ENCODE data around the gene CCR6.
"Not testable (repeated sequence)": the region's sequence is repeated elsewhere in the genome, so short reads cannot be mapped to it uniquely, and the experiment has no call there.

The CCR6 gene

DNA sequence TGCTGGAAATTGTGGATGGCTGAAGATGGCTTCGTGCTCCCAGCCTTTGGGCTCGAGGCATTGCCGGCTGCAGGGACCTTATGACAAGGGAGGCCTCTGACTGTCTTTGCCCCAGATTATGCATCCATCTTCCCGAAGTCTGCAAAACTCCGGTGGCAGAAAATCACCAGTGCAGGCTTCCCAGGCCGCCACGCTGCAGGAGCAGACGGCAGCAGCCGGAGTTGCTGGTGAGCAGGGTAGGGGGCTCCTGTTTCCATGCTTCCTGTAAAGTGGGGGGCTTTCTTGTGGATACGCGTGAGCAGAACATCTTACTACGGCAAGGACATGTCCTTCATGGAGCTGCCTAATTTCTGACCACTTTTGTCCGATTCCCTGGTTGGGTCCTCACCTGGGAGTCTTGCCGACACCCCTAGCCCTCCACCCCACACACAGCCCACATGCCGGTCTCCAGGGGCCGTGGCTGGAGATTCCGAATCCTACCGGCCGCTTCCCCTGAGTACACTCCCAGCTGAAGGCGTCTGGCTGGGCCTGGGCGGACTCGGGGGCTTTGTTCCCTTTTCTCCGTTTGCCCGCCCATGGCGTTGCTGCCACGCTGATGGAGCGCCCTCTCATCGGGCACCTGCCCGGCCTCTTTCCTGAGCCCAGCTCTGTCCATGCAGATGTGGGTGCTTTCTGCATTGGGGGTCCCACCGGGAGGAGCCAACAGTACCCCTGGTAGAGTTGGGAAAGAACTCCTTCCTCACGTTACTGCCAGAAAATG, 56.2 kb downstream of the CCR6 start:
- DNase-seq: not testable (repeated sequence)

DNA sequence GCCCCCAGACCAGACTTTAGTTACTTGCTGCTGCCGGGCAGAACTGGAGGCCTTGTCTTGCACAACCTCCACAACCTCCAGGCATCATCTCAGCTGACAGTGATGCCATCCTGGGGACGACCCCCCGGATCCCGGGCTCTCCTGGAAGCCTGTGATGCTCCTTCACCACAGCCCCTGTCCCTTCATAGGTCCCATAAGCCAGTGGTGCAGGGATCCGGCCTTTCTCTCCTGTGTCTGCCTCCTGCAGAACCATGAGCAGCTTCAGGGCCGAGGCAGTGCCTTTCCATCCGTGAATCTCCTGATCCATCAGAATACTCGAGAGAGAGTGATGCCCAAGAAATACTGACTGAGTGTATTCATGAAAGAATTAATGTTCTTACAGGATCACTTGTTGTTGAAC, 57.2 kb downstream of the CCR6 start:
- DNase-seq: not testable (repeated sequence)

DNA sequence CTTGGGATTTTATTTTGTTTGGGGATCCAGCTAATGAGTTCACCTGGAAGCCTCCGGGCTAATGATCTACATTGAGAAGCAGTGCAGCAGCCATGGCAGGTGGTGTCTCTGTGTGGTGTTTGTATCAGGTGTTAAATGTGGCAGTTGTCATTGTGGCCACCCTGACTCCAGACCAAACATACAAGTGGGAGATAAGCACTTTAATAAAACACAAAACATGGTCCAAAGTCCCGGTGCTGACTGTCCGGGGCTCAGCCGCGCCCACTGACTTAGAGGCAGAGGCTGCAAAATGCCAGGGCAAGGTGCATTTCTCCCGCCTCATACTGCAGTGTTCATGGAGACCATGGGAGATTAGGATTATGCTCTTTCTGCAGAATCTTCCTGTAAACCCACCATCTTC, 58.5 kb downstream of the CCR6 start:
- not testable (repeated sequence) for DNase-seq

- not testable (repeated sequence) for DNase-seq
Measured at GRCh38 chr6:167182913-167183314, 60.0 kb downstream of the CCR6 start.

DNA sequence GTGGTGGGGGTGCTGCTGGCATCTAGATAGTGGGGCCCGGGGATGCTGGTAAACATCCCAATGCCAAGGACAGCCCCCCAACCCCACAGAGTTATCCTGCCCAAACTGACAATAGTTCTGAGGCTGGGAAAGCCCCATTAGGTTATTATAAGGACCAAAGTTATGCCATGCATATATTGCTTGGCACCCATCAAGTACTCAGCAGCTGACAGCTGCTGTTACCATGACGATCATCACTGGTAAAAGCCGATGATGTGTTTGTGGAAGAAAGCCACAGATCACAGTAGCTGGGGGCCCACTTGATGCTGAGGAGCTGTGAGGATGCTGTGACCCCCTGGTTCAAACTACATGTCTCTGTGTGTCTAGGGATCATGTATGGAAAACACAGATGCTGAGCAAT, 62.2 kb downstream of the CCR6 start:
- DNase-seq: not testable (repeated sequence)

GRCh38 chr6:167187275-167187674, 64.4 kb downstream of the CCR6 start:
- not testable (repeated sequence) for DNase-seq

Measured in activated naive CD4-positive, alpha-beta T cell treated with anti-CD3 and anti-CD28 coated beads, Interleukin-2, amount 50 U/mL, for 16 hours (primary cell).